GM19452 (cell line): ENCODE results near the gene DOCK6.
A peak's percentile ranks its signal among the peaks of the same experiment; 100 is the strongest.
"Not testable (repeated sequence)": the region's sequence is repeated elsewhere in the genome, so short reads cannot be mapped to it uniquely, and the experiment has no call there.

Experiments
- ATAC-seq: cut with Tn5 transposase; IDR thresholded peaks from one replicate; pipeline ENCODE4 v1.9.1; 2021; ENCODE audit not compliant: unreplicated experiment

The DOCK6 gene

GRCh38 chr19:11199517-11199916 is 62.8 kb downstream of the DOCK6 start:
- no peak for ATAC-seq

- no peak for ATAC-seq
Measured at GRCh38 chr19:11198769-11199424, 63.4 kb downstream of the DOCK6 start.

GRCh38 chr19:11198175-11198534 is 64.2 kb downstream of the DOCK6 start:
- ATAC-seq = no peak

- peak; percentile 77 for ATAC-seq
Measured at GRCh38 chr19:11197291-11198174, 64.8 kb downstream of the DOCK6 start, which contains the start of gene KANK2. TSS of gene KANK2 (minus strand) at chr19:11197545. CDS start at chr19:11194511, 3,034 bp downstream.

GRCh38 chr19:11196406-11197287 is 65.7 kb downstream of the DOCK6 start:
- ATAC-seq = no peak

- no peak for ATAC-seq
Measured at GRCh38 chr19:11195681-11196080, 66.6 kb downstream of the DOCK6 start.

GRCh38 chr19:11194656-11195558 is 67.4 kb downstream of the DOCK6 start:
- no peak for ATAC-seq

- ATAC-seq = no peak
Measured at GRCh38 chr19:11194173-11194572, 68.2 kb downstream of the DOCK6 start.

GRCh38 chr19:11192957-11193939 is 69.1 kb downstream of the DOCK6 start:
- ATAC-seq = no peak

- ATAC-seq = no peak
Measured at GRCh38 chr19:11191934-11192333, 70.4 kb downstream of the DOCK6 start.

- ATAC-seq = no peak
Measured at GRCh38 chr19:11191273-11191755, 71.0 kb downstream of the DOCK6 start.

- no peak for ATAC-seq
Measured at GRCh38 chr19:11190501-11190900, 71.8 kb downstream of the DOCK6 start.

- ATAC-seq = no peak
Measured at GRCh38 chr19:11187441-11187840, 74.9 kb downstream of the DOCK6 start.

- no peak for ATAC-seq
Measured at GRCh38 chr19:11182994-11183393, 79.3 kb downstream of the DOCK6 start.

- ATAC-seq = no peak
Measured at GRCh38 chr19:11181488-11181887, 80.8 kb downstream of the DOCK6 start.

GRCh38 chr19:11180975-11181374 is 81.3 kb downstream of the DOCK6 start:
- not testable (repeated sequence) for ATAC-seq

- no peak for ATAC-seq
Measured at GRCh38 chr19:11180346-11180745, 82.0 kb downstream of the DOCK6 start.

GRCh38 chr19:11179716-11180297 is 82.5 kb downstream of the DOCK6 start:
- no peak for ATAC-seq

- not testable (repeated sequence) for ATAC-seq
Measured at GRCh38 chr19:11179145-11179465, 83.2 kb downstream of the DOCK6 start.
